Neuronal stem cell (in vitro differentiated cells): ENCODE measurements around the gene MYL6B.
A peak's percentile ranks its signal among the peaks of the same experiment; 100 is the strongest.

Experiments
- DNase-seq: peaks from one replicate; pipeline ENCODE4 v3.0.0-alpha.2; 2013; ENCODE audit warnings: low spot score
- H2AFZ ChIP-seq: one replicate; pipeline ENCODE4 v1.6.1; 2013; ENCODE audit warnings: mild to moderate bottlenecking, low read length, inconsistent platforms
- H2AK5ac ChIP-seq: 2 replicates; pipeline ENCODE4 v1.6.1; 2013; ENCODE audit warnings: low read depth, mild to moderate bottlenecking, inconsistent platforms, low read length, moderate library complexity, mixed read lengths
- H2BK120ac ChIP-seq: 2 replicates; pipeline ENCODE4 v1.6.1; 2013; ENCODE audit warnings: low read depth, mild to moderate bottlenecking, inconsistent platforms, low read length, moderate library complexity, mixed read lengths
- H2BK12ac ChIP-seq: one replicate; pipeline ENCODE4 v1.6.1; 2013; ENCODE audit warnings: low read length, inconsistent platforms
- H2BK15ac ChIP-seq: 2 replicates; pipeline ENCODE4 v1.6.1; 2013; ENCODE audit warnings: mild to moderate bottlenecking, low read length, inconsistent platforms, mixed read lengths
- H2BK5ac ChIP-seq: one replicate; pipeline ENCODE4 v1.6.1; 2013; ENCODE audit warnings: inconsistent platforms, mild to moderate bottlenecking, low read length, moderate library complexity
- H3K14ac ChIP-seq: one replicate; pipeline ENCODE4 v1.6.1; 2013; ENCODE audit warnings: low read length, inconsistent platforms
- H3K18ac ChIP-seq: 2 replicates; pipeline ENCODE4 v1.6.1; 2013; ENCODE audit warnings: low read length, inconsistent platforms
- H3K23ac ChIP-seq: 2 replicates; pipeline ENCODE4 v1.6.1; 2013; ENCODE audit warnings: low read depth, mild to moderate bottlenecking, mixed read lengths, low read length, inconsistent platforms; ENCODE audit not compliant: poor library complexity
- H3K27ac ChIP-seq: replicated peaks from 3 replicates; pipeline ENCODE4 v1.5.1; 2013; ENCODE audit warnings: low read length, inconsistent platforms
- H3K27me3 ChIP-seq, 3 experiments: 2 replicates each; pipeline ENCODE4 v1.6.1; 2013; ENCODE audit warnings: low read length in 3 of 3, mild to moderate bottlenecking in 2 of 3, inconsistent platforms in 1 of 3, low read depth in 1 of 3, mixed read lengths in 1 of 3, moderate library complexity in 1 of 3; ENCODE audit not compliant: control insufficient read depth in 3 of 3, insufficient read depth in 3 of 3
- H3K36me3 ChIP-seq, 2 donors: replicated peaks in 1 of 2; 2 replicates each; pipeline ENCODE4 v1.6.1; 2013; ENCODE audit warnings: low read length in 2 of 2; ENCODE audit not compliant: control insufficient read depth in 2 of 2, insufficient read depth in 2 of 2
- H3K4ac ChIP-seq: 2 replicates; pipeline ENCODE4 v1.6.1; 2013; ENCODE audit warnings: inconsistent platforms, mild to moderate bottlenecking, low read length, moderate library complexity
- H3K4me1 ChIP-seq, 2 donors: 1 replicate in 1 of 2; 2 replicates in 1 of 2; pipeline ENCODE4 v1.6.1; 2013; ENCODE audit warnings: low read length in 2 of 2, low read depth in 1 of 2; ENCODE audit not compliant: control insufficient read depth in 2 of 2, insufficient read depth in 1 of 2
- H3K4me2 ChIP-seq: one replicate; pipeline ENCODE4 v1.6.1; 2013; ENCODE audit warnings: mild to moderate bottlenecking, low read length, inconsistent platforms; ENCODE audit not compliant: insufficient read depth, poor library complexity, severe bottlenecking
- H3K4me3 ChIP-seq, 2 donors: 2 replicates each; pipeline ENCODE4 v1.5.1; 2013; ENCODE audit warnings: low read length in 2 of 2, mild to moderate bottlenecking in 2 of 2, inconsistent platforms in 1 of 2, moderate library complexity in 1 of 2
- H3K79me1 ChIP-seq: one replicate; pipeline ENCODE4 v1.6.1; 2013; ENCODE audit warnings: low read depth, mild to moderate bottlenecking, inconsistent platforms, low read length, moderate library complexity
- H3K9ac ChIP-seq: one replicate; pipeline ENCODE4 v1.6.1; 2013; ENCODE audit warnings: mild to moderate bottlenecking, low read depth, low read length, inconsistent platforms; ENCODE audit not compliant: poor library complexity
- H3K9me3 ChIP-seq, 2 donors: replicated peaks in 1 of 2; 2 replicates each; pipeline versions ENCODE3 to v1.6.1; 2013; ENCODE audit warnings: low read length in 2 of 2, mild to moderate bottlenecking in 2 of 2, inconsistent platforms in 1 of 2, low read depth in 1 of 2, mixed read lengths in 1 of 2, moderate library complexity in 1 of 2; ENCODE audit not compliant: control insufficient read depth in 2 of 2, insufficient read depth in 1 of 2
- H4K8ac ChIP-seq: one replicate; pipeline ENCODE4 v1.6.1; 2013; ENCODE audit warnings: low read depth, mild to moderate bottlenecking, inconsistent platforms, low read length, moderate library complexity
- H4K91ac ChIP-seq: one replicate; pipeline ENCODE4 v1.6.1; 2013; ENCODE audit warnings: low read length, low read depth, mild to moderate bottlenecking, inconsistent platforms; ENCODE audit not compliant: poor library complexity
- WGBS, 2 donors: extraction: QIAGEN DNeasy Blood & Tissue Kit; methylation state at CpG; one replicate each; pipeline ENCODE4 v1.1.7; 2013; ENCODE audit warnings: missing lambda C conversion rate in 2 of 2, mixed read lengths in 1 of 2; ENCODE audit not compliant: insufficient read length in 2 of 2, insufficient replicate concordance in 1 of 2; ENCODE audit errors: extremely low coverage in 2 of 2; 5-methylcytosine and 5-hydroxymethylcytosine counted together

The MYL6B gene

GRCh38 chr12:56169229-56169759 is 16.9 kb downstream of the MYL6B start:
- no peaks in the 10 kb centered on the region for H3K27me3 ChIP-seq
- H2BK120ac ChIP-seq = no peak overlapping the region
- peaks cover 64 to 98% of the 10 kb centered on the region in 2 donors for H3K36me3 ChIP-seq
- H3K4ac ChIP-seq = no peak overlapping the region
- no peak overlapping the region for H3K9ac ChIP-seq
- no peaks in the 10 kb centered on the region for H3K9me3 ChIP-seq
- no peak overlapping the region for H2BK12ac ChIP-seq
- DNase-seq = no peak
- no peak overlapping the region for H3K14ac ChIP-seq
- H2BK5ac ChIP-seq = no peak overlapping the region
- no CpG with 5 or more reads among the region's 11 CpGs for WGBS, 2 donors
- no peak overlapping the region for H3K23ac ChIP-seq
- no peak overlapping the region for H4K91ac ChIP-seq
- no peak overlapping the region for H3K4me2 ChIP-seq
- H3K79me1 ChIP-seq = peaks cover 3% of the 10 kb centered on the region
- no peak overlapping the region for H2AFZ ChIP-seq
- H4K8ac ChIP-seq = no peak overlapping the region
- H3K27ac ChIP-seq = no peak overlapping the region
- no peaks in the 10 kb centered on the region for H3K4me1 ChIP-seq
- H2AK5ac ChIP-seq = no peak overlapping the region
- H2BK15ac ChIP-seq = no peak overlapping the region
- H3K4me3 ChIP-seq = peak overlapping the region in 1 of 2 donors; percentile 27
- no peak overlapping the region for H3K18ac ChIP-seq

- Histone ChIP-seq H3K79me1 (no peaks in the 10 kb centered on the region), H3K27me3 (no peaks in the 10 kb centered on the region), H3K4me3 (no peak overlapping the region), H3K27ac (no peak overlapping the region), H2BK12ac (no peak overlapping the region), H3K9me3 (no peaks in the 10 kb centered on the region), H3K14ac (no peak overlapping the region), H3K36me3 (peaks cover 61 to 94% of the 10 kb centered on the region in 2 donors), H3K23ac (peak overlapping the region; percentile 65), H2AFZ (no peak overlapping the region), H2BK120ac (no peak overlapping the region), H3K4me2 (no peak overlapping the region), H2BK15ac (no peak overlapping the region), H3K4ac (no peak overlapping the region), H2BK5ac (no peak overlapping the region), H3K18ac (no peak overlapping the region), H4K8ac (no peak overlapping the region), H3K9ac (peak overlapping the region; percentile 21), H4K91ac (no peak overlapping the region), H3K4me1 (no peaks in the 10 kb centered on the region), H2AK5ac (no peak overlapping the region)
- WGBS, 2 donors = no CpG with 5 or more reads among the region's 7 CpGs
- DNase-seq = no peak
Measured at GRCh38 chr12:56172839-56173238, 20.5 kb downstream of the MYL6B start.

GRCh38 chr12:56178347-56178746 is 26.0 kb downstream of the MYL6B start:
- no CpG with 5 or more reads among the region's 3 CpGs for WGBS, 2 donors
- Histone ChIP-seq H3K4ac (no peak overlapping the region), H2BK5ac (no peak overlapping the region), H3K23ac (no peak overlapping the region), H3K27me3 (no peaks in the 10 kb centered on the region), H3K4me2 (no peak overlapping the region), H3K9me3 (peaks cover 4 to 7% of the 10 kb centered on the region in 2 donors), H4K91ac (no peak overlapping the region), H2BK120ac (no peak overlapping the region), H2BK15ac (no peak overlapping the region), H3K79me1 (no peaks in the 10 kb centered on the region), H4K8ac (no peak overlapping the region), H3K27ac (no peak overlapping the region), H3K4me3 (peak overlapping the region in 1 of 2 donors; percentile 52), H3K18ac (no peak overlapping the region), H2AFZ (no peak overlapping the region), H3K14ac (no peak overlapping the region), H2BK12ac (no peak overlapping the region), H3K36me3 (peaks cover 53 to 90% of the 10 kb centered on the region in 2 donors), H2AK5ac (no peak overlapping the region), H3K4me1 (no peaks in the 10 kb centered on the region), H3K9ac (no peak overlapping the region)
- DNase-seq = no peak

GRCh38 chr12:56186957-56187356 is 34.6 kb downstream of the MYL6B start:
- H3K9me3 ChIP-seq = no peaks in the 10 kb centered on the region
- H3K27ac ChIP-seq = no peak overlapping the region

More at GRCh38 chr12:56186957-56187356, 34.6 kb downstream of the MYL6B start:
- Histone ChIP-seq H3K79me1 (no peaks in the 10 kb centered on the region), H2AK5ac (no peak overlapping the region), H2BK120ac (no peak overlapping the region), H3K18ac (no peak overlapping the region), H2BK12ac (no peak overlapping the region), H3K23ac (no peak overlapping the region), H3K4me2 (no peak overlapping the region), H3K14ac (no peak overlapping the region), H2BK15ac (no peak overlapping the region), H3K27me3 (no peaks in the 10 kb centered on the region), H3K9ac (no peak overlapping the region), H2AFZ (no peak overlapping the region), H4K91ac (no peak overlapping the region), H3K4me1 (peaks cover 7 to 9% of the 10 kb centered on the region in 2 donors), H4K8ac (no peak overlapping the region), H3K4me3 (no peak overlapping the region), H3K4ac (no peak overlapping the region), H2BK5ac (no peak overlapping the region), H3K36me3 (peaks cover 25 to 58% of the 10 kb centered on the region in 2 donors)
- no peak for DNase-seq
- WGBS, 2 donors = no CpG with 5 or more reads among the region's 2 CpGs
